Endothelial cell of umbilical vein (primary cell): ENCODE data around the gene MFN1.

Experiments used
- CTCF ChIP-seq, 2 donors: IDR thresholded peaks; 1 replicate in 1 of 2; 2 replicates in 1 of 2; pipeline ENCODE4 v1.5.1; 2011; ENCODE audit warnings: low read length in 2 of 2, mild to moderate bottlenecking in 2 of 2, moderate library complexity in 2 of 2, control low read depth in 1 of 2, inconsistent platforms in 1 of 2, low read depth in 1 of 2; ENCODE audit not compliant: insufficient read depth in 1 of 2; ENCODE audit errors: extremely low read depth in 1 of 2
- GATA2 ChIP-seq: IDR thresholded peaks from 2 replicates; pipeline ENCODE4 v1.7.0; 2011; ENCODE audit warnings: low read depth, mild to moderate bottlenecking, moderate library complexity, mixed read lengths, low read length; ENCODE audit not compliant: insufficient read length, insufficient read depth
- MAX ChIP-seq: IDR thresholded peaks from 2 replicates; pipeline ENCODE4 v1.6.1; 2011; ENCODE audit not compliant: insufficient read depth, insufficient read length

- TF ChIP-seq MAX (no peak), CTCF (IDR thresholded peaks at IDR 0.05; ENCODE audit: extremely low read depth in 1 of 2, insufficient read depth in 1 of 2, low read depth in 1 of 2, low read length in 2 of 2) (no peak), GATA2 (no peak)
These were observed 84.5 kb downstream of the MFN1 start for GRCh38 chr3:179432021-179432420.
